H1 (cell line): Measurements from ENCODE around the gene SYCE1L. TPM values are rescaled to one million over a fixed set of nuclear protein-coding genes. Genes with fewer than 3 reads are reported as not detected.
A peak's percentile ranks its signal among the peaks of the same experiment; 100 is the strongest.

Source experiments
- CHD7 ChIP-seq: fragments of 300-600 bp; sonication (generic); IDR thresholded peaks from 2 replicates; pipeline ENCODE4 v1.7.1; 2012; ENCODE audit warnings: low read length, moderate library complexity, mild to moderate bottlenecking, inconsistent platforms; ENCODE audit not compliant: insufficient replicate concordance
- CTBP2 ChIP-seq: IDR thresholded peaks from 2 replicates; pipeline ENCODE4 v1.7.0; 2011; ENCODE audit warnings: borderline replicate concordance, mild to moderate bottlenecking, moderate library complexity, mixed read lengths, low read length; ENCODE audit not compliant: insufficient read depth, insufficient read length
- E2F6 ChIP-seq: IDR thresholded peaks from 2 replicates; pipeline ENCODE4 v1.6.1; 2012; ENCODE audit warnings: inconsistent platforms
- HDAC6 ChIP-seq: IDR thresholded peaks from one replicate; pipeline ENCODE4 v1.7.1; 2012; ENCODE audit warnings: low read depth, mild to moderate bottlenecking, inconsistent platforms, low read length, moderate library complexity
- JUND ChIP-seq: IDR thresholded peaks from 2 replicates; pipeline ENCODE4 v1.6.1; 2011; ENCODE audit warnings: mild to moderate bottlenecking, improper control_type of control experiment, low read length
- MAFK ChIP-seq: IDR thresholded peaks from 2 replicates; pipeline ENCODE4 v1.6.1; 2012; ENCODE audit warnings: low read depth, mild to moderate bottlenecking, improper control_type of control experiment, low read length
- NANOG ChIP-seq: IDR thresholded peaks from 2 replicates; pipeline ENCODE4 v1.6.1; 2011; ENCODE audit warnings: low read length, low read depth, mild to moderate bottlenecking, inconsistent platforms; ENCODE audit not compliant: insufficient read depth, poor library complexity, severe bottlenecking
- POU5F1 ChIP-seq: IDR thresholded peaks from 2 replicates; pipeline ENCODE4 v1.6.1; 2011; ENCODE audit warnings: low read depth, mild to moderate bottlenecking, low read length, moderate library complexity
- RAD21 ChIP-seq, 2 experiments: IDR thresholded peaks in 1 of 2; conservative IDR thresholded peaks in 1 of 2; 2 replicates each; pipeline ENCODE4 v1.6.1; 2011; ENCODE audit warnings: low read depth in 2 of 2, low read length in 2 of 2, improper control_type of control experiment in 1 of 2, inconsistent platforms in 1 of 2, mild to moderate bottlenecking in 1 of 2, moderate library complexity in 1 of 2
- ZNF274 ChIP-seq: IDR thresholded peaks from 2 replicates; pipeline ENCODE4 v1.7.0; 2012; ENCODE audit warnings: low read length, borderline replicate concordance; ENCODE audit errors: extremely low read depth
- polyA plus RNA-seq, 7 experiments: library from polyadenylated mRNA; depleted of rRNA in 3 of 7; stranded (reverse) in 5 of 7; unstranded in 2 of 7; fragments of >200 nt in 5 of 7; fragments of 200-250 nt in 2 of 7; gene quantifications; 1 replicate in 5 of 7; 2 replicates in 1 of 7; 4 replicates in 1 of 7; pipeline versions ENCODE4 v1.2.1 to v1.2.3, GENCODE V29; 2011 to 2013; ENCODE audit warnings: missing spikeins in 2 of 7, mixed read lengths in 2 of 7
- total RNA-seq: library from RNA; stranded (reverse); fragmentation: NEBNext Ultra II Directional; extraction: Animal tissue kit (Norgen Biotek cat#: 25700); gene quantifications from 2 replicates; pipeline ENCODE4 v1.2.1, GENCODE V29; 2021

Gene SYCE1L
- total and polyA plus RNA-seq, 2 of the 8 experiments (the other 6 are each of a cell fraction or from before 2014, with no cell fraction given), result 5.8 to 6.8 TPM

- peak; percentile 100 for TF ChIP-seq RAD21 (IDR thresholded peaks at IDR 0.05 in 1 of 2, conservative IDR thresholded peaks at IDR 0.05 in 1 of 2; ENCODE audit: low read depth in 2 of 2, low read length in 2 of 2)
- peak; percentile 66 for TF ChIP-seq E2F6
- no peak for TF ChIP-seq CHD7
- no peak for TF ChIP-seq NANOG
- TF ChIP-seq CTBP2, result no peak
- no peak for TF ChIP-seq HDAC6
- peak; percentile 20; the same call in 1 of the 2 replicates for TF ChIP-seq MAFK
- TF ChIP-seq JUND, result peak; percentile 36; the same call in 1 of the 2 replicates
- TF ChIP-seq ZNF274, result no peak
- no peak for TF ChIP-seq POU5F1
Measured at GRCh38 chr16:77236063-77236511, 36.9 kb downstream of the SYCE1L start (continued).
